ENCODE data around the gene CNOT6L. TPM values are rescaled to one million over a fixed set of nuclear protein-coding genes. Genes with fewer than 3 reads are reported as not detected.

The CNOT6L gene
- polyA plus RNA-seq, 1 of the 3 experiments (the other 2 are of a cell fraction) = 2.8 TPM

DNA sequence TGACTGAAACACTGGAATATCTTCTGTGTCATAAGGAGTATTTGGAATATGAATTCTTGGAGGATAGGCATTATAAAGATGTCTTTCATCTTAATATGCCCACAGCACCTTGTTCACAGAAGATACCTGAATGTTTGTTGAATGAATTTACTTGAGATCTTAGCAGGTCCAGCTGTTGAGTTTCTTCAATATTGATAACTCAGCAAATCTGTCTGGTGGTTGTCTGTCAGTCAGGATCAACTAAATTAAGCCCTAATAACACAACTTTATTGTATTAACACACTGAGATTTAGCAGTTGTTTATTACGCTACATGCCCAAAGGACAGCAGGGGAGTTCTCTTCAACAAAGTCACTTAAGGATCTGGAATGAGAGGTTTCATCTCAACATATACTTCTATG lies 106.5 kb downstream of the CNOT6L start:
- H3K4me1 ChIP-seq (ENCODE audit: control insufficient read depth in 1 of 2, insufficient read depth in 2 of 2, low read depth in 1 of 2, low read length in 1 of 2) = no peaks in the 10 kb centered on the region
- no peak overlapping the region for H3K4me2 ChIP-seq
- no peak overlapping the region for H3K9ac ChIP-seq
- no peaks in the 10 kb centered on the region for H3F3A ChIP-seq (replicated peaks; ENCODE audit: insufficient read depth)
- H3K9me3 ChIP-seq = no peaks in the 10 kb centered on the region
- no peaks in the 10 kb centered on the region for H4K20me1 ChIP-seq (ENCODE audit: insufficient read depth)
- no peak overlapping the region for H2AFZ ChIP-seq (ENCODE audit: low read depth)
- H3K27ac ChIP-seq (ENCODE audit: low read depth in 2 of 2, low read length in 1 of 2) = no peak overlapping the region
- ChIA-PET CTCF (no interaction called here), POLR2A (no interaction called here)
- no peaks in the 10 kb centered on the region for H3K9me2 ChIP-seq
- DNase-seq = no peak
- H3K4me3 ChIP-seq (ENCODE audit: low read depth in 2 of 2, low read length in 1 of 2) = no peak overlapping the region
- H3K27me3 ChIP-seq (ENCODE audit: insufficient read depth) = no peaks in the 10 kb centered on the region
- H3K79me2 ChIP-seq (ENCODE audit: insufficient read depth) = no peaks in the 10 kb centered on the region
- TF ChIP-seq, protein P1, sequence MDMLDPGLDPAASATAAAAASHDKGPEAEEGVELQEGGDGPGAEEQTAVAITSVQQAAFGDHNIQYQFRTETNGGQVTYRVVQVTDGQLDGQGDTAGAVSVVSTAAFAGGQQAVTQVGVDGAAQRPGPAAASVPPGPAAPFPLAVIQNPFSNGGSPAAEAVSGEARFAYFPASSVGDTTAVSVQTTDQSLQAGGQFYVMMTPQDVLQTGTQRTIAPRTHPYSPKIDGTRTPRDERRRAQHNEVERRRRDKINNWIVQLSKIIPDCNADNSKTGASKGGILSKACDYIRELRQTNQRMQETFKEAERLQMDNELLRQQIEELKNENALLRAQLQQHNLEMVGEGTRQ (IDR thresholded peaks at IDR 0.05; ENCODE audit: borderline replicate concordance, low read depth, low read length) = no peak
- TF ChIP-seq, protein P2, sequence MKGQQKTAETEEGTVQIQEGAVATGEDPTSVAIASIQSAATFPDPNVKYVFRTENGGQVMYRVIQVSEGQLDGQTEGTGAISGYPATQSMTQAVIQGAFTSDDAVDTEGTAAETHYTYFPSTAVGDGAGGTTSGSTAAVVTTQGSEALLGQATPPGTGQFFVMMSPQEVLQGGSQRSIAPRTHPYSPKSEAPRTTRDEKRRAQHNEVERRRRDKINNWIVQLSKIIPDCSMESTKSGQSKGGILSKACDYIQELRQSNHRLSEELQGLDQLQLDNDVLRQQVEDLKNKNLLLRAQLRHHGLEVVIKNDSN (IDR thresholded peaks at IDR 0.05; ENCODE audit: borderline replicate concordance, low read depth) = no peak
- TF ChIP-seq MXI1 (IDR thresholded peaks at IDR 0.05; ENCODE audit: low read depth, low read length) (no peak), EP300 (IDR thresholded peaks at IDR 0.05; ENCODE audit: borderline replicate concordance in 1 of 2, low read depth in 1 of 2, low read length in 1 of 2) (no peak), IRF3 (IDR thresholded peaks at IDR 0.05; ENCODE audit: low read depth, low read length) (no peak), JUND (IDR thresholded peaks at IDR 0.05) (no peak), TEAD4 (IDR thresholded peaks at IDR 0.05; ENCODE audit: borderline replicate concordance, insufficient read depth) (no peak), TAF1 (IDR thresholded peaks at IDR 0.05; ENCODE audit: borderline replicate concordance, low read depth, low read length) (no peak), TCF12 (IDR thresholded peaks at IDR 0.05) (no peak), MAX (IDR thresholded peaks at IDR 0.05; ENCODE audit: low read depth) (no peak), SMC3 (IDR thresholded peaks at IDR 0.05; ENCODE audit: low read depth, low read length) (no peak), ELF1 (IDR thresholded peaks at IDR 0.05) (no peak)
- TF ChIP-seq, protein P3, sequence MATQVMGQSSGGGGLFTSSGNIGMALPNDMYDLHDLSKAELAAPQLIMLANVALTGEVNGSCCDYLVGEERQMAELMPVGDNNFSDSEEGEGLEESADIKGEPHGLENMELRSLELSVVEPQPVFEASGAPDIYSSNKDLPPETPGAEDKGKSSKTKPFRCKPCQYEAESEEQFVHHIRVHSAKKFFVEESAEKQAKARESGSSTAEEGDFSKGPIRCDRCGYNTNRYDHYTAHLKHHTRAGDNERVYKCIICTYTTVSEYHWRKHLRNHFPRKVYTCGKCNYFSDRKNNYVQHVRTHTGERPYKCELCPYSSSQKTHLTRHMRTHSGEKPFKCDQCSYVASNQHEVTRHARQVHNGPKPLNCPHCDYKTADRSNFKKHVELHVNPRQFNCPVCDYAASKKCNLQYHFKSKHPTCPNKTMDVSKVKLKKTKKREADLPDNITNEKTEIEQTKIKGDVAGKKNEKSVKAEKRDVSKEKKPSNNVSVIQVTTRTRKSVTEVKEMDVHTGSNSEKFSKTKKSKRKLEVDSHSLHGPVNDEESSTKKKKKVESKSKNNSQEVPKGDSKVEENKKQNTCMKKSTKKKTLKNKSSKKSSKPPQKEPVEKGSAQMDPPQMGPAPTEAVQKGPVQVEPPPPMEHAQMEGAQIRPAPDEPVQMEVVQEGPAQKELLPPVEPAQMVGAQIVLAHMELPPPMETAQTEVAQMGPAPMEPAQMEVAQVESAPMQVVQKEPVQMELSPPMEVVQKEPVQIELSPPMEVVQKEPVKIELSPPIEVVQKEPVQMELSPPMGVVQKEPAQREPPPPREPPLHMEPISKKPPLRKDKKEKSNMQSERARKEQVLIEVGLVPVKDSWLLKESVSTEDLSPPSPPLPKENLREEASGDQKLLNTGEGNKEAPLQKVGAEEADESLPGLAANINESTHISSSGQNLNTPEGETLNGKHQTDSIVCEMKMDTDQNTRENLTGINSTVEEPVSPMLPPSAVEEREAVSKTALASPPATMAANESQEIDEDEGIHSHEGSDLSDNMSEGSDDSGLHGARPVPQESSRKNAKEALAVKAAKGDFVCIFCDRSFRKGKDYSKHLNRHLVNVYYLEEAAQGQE (IDR thresholded peaks at IDR 0.05; ENCODE audit: low read depth, low read length) = no peak
- TF ChIP-seq, protein P4, sequence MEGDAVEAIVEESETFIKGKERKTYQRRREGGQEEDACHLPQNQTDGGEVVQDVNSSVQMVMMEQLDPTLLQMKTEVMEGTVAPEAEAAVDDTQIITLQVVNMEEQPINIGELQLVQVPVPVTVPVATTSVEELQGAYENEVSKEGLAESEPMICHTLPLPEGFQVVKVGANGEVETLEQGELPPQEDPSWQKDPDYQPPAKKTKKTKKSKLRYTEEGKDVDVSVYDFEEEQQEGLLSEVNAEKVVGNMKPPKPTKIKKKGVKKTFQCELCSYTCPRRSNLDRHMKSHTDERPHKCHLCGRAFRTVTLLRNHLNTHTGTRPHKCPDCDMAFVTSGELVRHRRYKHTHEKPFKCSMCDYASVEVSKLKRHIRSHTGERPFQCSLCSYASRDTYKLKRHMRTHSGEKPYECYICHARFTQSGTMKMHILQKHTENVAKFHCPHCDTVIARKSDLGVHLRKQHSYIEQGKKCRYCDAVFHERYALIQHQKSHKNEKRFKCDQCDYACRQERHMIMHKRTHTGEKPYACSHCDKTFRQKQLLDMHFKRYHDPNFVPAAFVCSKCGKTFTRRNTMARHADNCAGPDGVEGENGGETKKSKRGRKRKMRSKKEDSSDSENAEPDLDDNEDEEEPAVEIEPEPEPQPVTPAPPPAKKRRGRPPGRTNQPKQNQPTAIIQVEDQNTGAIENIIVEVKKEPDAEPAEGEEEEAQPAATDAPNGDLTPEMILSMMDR (IDR thresholded peaks at IDR 0.05) = no peak
- 93% methylated on average over 1 of the region's 1 CpG for WGBS (ENCODE audit: low lambda C conversion rate)
- peaks cover 6% of the 10 kb centered on the region in 2 experiments for H3K36me3 ChIP-seq (replicated peaks in 1 of 2; ENCODE audit: control insufficient read depth in 1 of 2, insufficient read depth in 2 of 2, low read length in 1 of 2)
